H1 (cell line): ENCODE results near the gene MAPK8IP1.

Experiments
- EGR1 ChIP-seq: IDR thresholded peaks from 2 replicates; pipeline ENCODE4 v1.6.1; 2011; ENCODE audit warnings: low read depth, low read length, borderline replicate concordance
- EP300 ChIP-seq, 2 experiments: IDR thresholded peaks; 1 replicate in 1 of 2; 2 replicates in 1 of 2; pipeline ENCODE4 v1.6.1; 2011 to 2012; ENCODE audit warnings: low read depth in 2 of 2, low read length in 2 of 2, mild to moderate bottlenecking in 2 of 2, borderline replicate concordance in 1 of 2, inconsistent platforms in 1 of 2, moderate library complexity in 1 of 2
- KDM1A ChIP-seq: fragments of 200-600, 300-600 bp; sonication (generic); IDR thresholded peaks from 2 replicates; pipeline ENCODE4 v1.7.1; 2016; ENCODE audit warnings: mild to moderate bottlenecking, low read length, borderline replicate concordance
- NRF1 ChIP-seq: IDR thresholded peaks from 2 replicates; pipeline ENCODE4 v1.6.1; 2011; ENCODE audit warnings: mild to moderate bottlenecking, low read depth, low read length, improper control_type of control experiment
- POLR2A ChIP-seq, 2 experiments: IDR thresholded peaks; 1 replicate in 1 of 2; 2 replicates in 1 of 2; pipeline ENCODE4 v1.6.1; 2011; ENCODE audit warnings: low read depth in 2 of 2, low read length in 2 of 2, mild to moderate bottlenecking in 2 of 2; ENCODE audit errors: control extremely low read depth in 1 of 2
- POLR2AphosphoS5 ChIP-seq: IDR thresholded peaks from 2 replicates; pipeline ENCODE4 v1.6.1; 2011; ENCODE audit warnings: low read depth, low read length
- RFX5 ChIP-seq: IDR thresholded peaks from 2 replicates; pipeline ENCODE4 v1.6.1; 2011; ENCODE audit warnings: low read depth, low read length, improper control_type of control experiment, borderline replicate concordance
- SUZ12 ChIP-seq: fragments of 200-600 bp; sonication (generic); IDR thresholded peaks from 2 replicates; pipeline ENCODE4 v1.6.1; 2012; ENCODE audit warnings: mild to moderate bottlenecking, inconsistent platforms, low read length, moderate library complexity, mixed read lengths
- TAF1 ChIP-seq: IDR thresholded peaks from 2 replicates; pipeline ENCODE4 v1.6.1; 2011; ENCODE audit warnings: mild to moderate bottlenecking, low read depth, low read length
- TF ChIP-seq, protein P1 (sequence below), 3 experiments: IDR thresholded peaks; 1 replicate in 2 of 3; 2 replicates in 1 of 3; pipeline versions ENCODE4 v1.5.1 to v1.6.1; 2011; ENCODE audit warnings: low read length in 3 of 3, mild to moderate bottlenecking in 3 of 3, inconsistent platforms in 2 of 3, low read depth in 1 of 3, moderate library complexity in 1 of 3; ENCODE audit not compliant: insufficient read depth in 1 of 3; ENCODE audit errors: control extremely low read depth in 1 of 3
- TF ChIP-seq, protein P2 (sequence below): IDR thresholded peaks from 2 replicates; pipeline ENCODE4 v1.6.1; 2012; ENCODE audit warnings: inconsistent platforms

DNA sequence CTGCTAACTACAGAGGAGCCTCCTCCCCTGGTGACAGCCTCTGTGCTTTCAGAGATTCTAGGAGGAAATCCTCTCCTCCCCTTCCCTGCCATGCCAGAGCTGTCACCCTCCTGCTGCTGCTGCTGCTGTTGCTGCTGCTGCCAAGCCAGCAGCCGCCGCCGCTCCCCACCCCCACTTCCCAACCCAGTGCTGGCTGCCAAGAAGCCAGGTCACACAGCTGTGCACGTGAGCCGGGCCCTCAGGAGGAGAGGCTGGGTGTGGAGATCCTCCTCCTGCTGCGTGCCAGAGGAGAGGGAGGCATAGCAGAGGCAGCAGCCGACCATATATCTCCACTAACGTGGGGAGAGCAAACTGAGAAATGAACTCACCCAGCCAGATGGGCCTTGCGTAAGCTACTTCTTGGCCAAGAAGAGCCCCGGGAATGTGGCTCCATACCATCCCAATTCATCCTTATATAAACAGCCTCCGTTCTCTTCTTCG is 25.8 kb upstream of the MAPK8IP1 start:
- TF ChIP-seq EGR1: no peak
- TF ChIP-seq POLR2A (IDR thresholded peaks at IDR 0.05; ENCODE audit: control extremely low read depth in 1 of 2, low read depth in 2 of 2, low read length in 2 of 2): no peak
- TF ChIP-seq TAF1: no peak
- TF ChIP-seq POLR2AphosphoS5: no peak
- TF ChIP-seq, protein P1, sequence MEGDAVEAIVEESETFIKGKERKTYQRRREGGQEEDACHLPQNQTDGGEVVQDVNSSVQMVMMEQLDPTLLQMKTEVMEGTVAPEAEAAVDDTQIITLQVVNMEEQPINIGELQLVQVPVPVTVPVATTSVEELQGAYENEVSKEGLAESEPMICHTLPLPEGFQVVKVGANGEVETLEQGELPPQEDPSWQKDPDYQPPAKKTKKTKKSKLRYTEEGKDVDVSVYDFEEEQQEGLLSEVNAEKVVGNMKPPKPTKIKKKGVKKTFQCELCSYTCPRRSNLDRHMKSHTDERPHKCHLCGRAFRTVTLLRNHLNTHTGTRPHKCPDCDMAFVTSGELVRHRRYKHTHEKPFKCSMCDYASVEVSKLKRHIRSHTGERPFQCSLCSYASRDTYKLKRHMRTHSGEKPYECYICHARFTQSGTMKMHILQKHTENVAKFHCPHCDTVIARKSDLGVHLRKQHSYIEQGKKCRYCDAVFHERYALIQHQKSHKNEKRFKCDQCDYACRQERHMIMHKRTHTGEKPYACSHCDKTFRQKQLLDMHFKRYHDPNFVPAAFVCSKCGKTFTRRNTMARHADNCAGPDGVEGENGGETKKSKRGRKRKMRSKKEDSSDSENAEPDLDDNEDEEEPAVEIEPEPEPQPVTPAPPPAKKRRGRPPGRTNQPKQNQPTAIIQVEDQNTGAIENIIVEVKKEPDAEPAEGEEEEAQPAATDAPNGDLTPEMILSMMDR (IDR thresholded peaks at IDR 0.05; ENCODE audit: control extremely low read depth in 1 of 3, insufficient read depth in 1 of 3, low read depth in 1 of 3, low read length in 3 of 3): no peak
- no peak for TF ChIP-seq NRF1
- no peak for TF ChIP-seq RFX5
- TF ChIP-seq EP300 (IDR thresholded peaks at IDR 0.05; ENCODE audit: borderline replicate concordance in 1 of 2, low read depth in 2 of 2, low read length in 2 of 2): 0 out of 3 replicates have a peak, but pooled peaks of 1 of the 2 experiments have one; percentile 9
- TF ChIP-seq, protein P2, sequence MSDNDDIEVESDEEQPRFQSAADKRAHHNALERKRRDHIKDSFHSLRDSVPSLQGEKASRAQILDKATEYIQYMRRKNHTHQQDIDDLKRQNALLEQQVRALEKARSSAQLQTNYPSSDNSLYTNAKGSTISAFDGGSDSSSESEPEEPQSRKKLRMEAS: peak; percentile 83
- no peak for TF ChIP-seq SUZ12
- TF ChIP-seq KDM1A: no peak
